ENCODE results near the gene CDC5L.

GRCh38 chr6:44430326-44430725 is 42.8 kb downstream of the CDC5L start:
- no peak for TF ChIP-seq CTCF (IDR thresholded peaks at IDR 0.05)
- no peak for TF ChIP-seq ZFX (IDR thresholded peaks at IDR 0.05; ENCODE audit: borderline replicate concordance)
